Activated CD4-positive, alpha-beta memory T cell treated with anti-CD3 and anti-CD28 coated beads for 36 hours (primary cell): ENCODE measurements around the gene PDPK1. TPM values are rescaled to one million over a fixed set of nuclear protein-coding genes. Genes with fewer than 3 reads are reported as not detected.
"Not testable (repeated sequence)": the region's sequence is repeated elsewhere in the genome, so short reads cannot be mapped to it uniquely, and the experiment has no call there.

Experiments
- CTCF ChIA-PET: fragments of 350-600 bp; sonication (Branson Sonifier 250); formaldehyde crosslinking; loops from one replicate; lab custom pipeline; 2021; ENCODE audit warnings: antibody characterized with exemption, inconsistent platforms; lab: Charles Lee
- POLR2A ChIA-PET: fragments of 350-600 bp; sonication (Branson Sonifier 250); formaldehyde crosslinking; loops from one replicate; lab custom pipeline; 2021; ENCODE audit warnings: antibody characterized with exemption; lab: Charles Lee
- DNase-seq: peaks from one replicate; pipeline ENCODE4 v3.0.0-alpha.2; 2020
- H3K27ac Mint-ChIP-seq: one replicate; pipeline ENCODE4 v1.8.0; 2021; ENCODE audit warnings: mixed read lengths
- H3K27me3 Mint-ChIP-seq: one replicate; pipeline ENCODE4 v1.8.0; 2021; ENCODE audit warnings: mixed read lengths
- H3K36me3 Mint-ChIP-seq: one replicate; pipeline ENCODE4 v1.8.0; 2021; ENCODE audit warnings: mixed read lengths
- H3K4me1 Mint-ChIP-seq: one replicate; pipeline ENCODE4 v1.8.0; 2021; ENCODE audit warnings: low read depth, mixed read lengths
- H3K4me3 Mint-ChIP-seq: one replicate; pipeline ENCODE4 v1.8.0; 2021; ENCODE audit warnings: mild to moderate bottlenecking, mixed read lengths
- H3K9me3 Mint-ChIP-seq: one replicate; pipeline ENCODE4 v1.8.0; 2021; ENCODE audit warnings: mixed read lengths
- intact Hi-C: fragments of 100-400 bp; cut with micrococcal nuclease; formaldehyde crosslinking; loops from one replicate; pipeline ENCODE4 v1.15.1; 2023
- total RNA-seq, 2 experiments: library from RNA; stranded (reverse); gene quantifications; one replicate each; pipeline ENCODE4 v1.2.3, GENCODE V29; 2021

Gene PDPK1
- total RNA-seq, 2 experiments from 2014 or later = 42.5 to 42.9 TPM

- DNase-seq = no peak
- Mint-ChIP-seq H3K27me3 (no peaks in the 10 kb centered on the region), H3K4me3 (no peak overlapping the region), H3K27ac (no peak overlapping the region), H3K9me3 (no peaks in the 10 kb centered on the region), H3K36me3 (peaks cover 8% of the 10 kb centered on the region), H3K4me1 (peaks cover 17% of the 10 kb centered on the region)
- ChIA-PET CTCF (no interaction called here), POLR2A (interaction anchor here (5.1 kb wide), 1 partner anchor 10 kb away, joined by 43 read pairs; the partner anchor contains the start of gene AMDHD2)
- intact Hi-C loops = no loop called here
Observed at GRCh38 chr16:2529061-2529931, 8.5 kb upstream of the PDPK1 start.

GRCh38 chr16:2529961-2530628, 7.7 kb upstream of the PDPK1 start:
- Mint-ChIP-seq H3K27me3 (no peaks in the 10 kb centered on the region), H3K4me3 (no peak overlapping the region), H3K27ac (no peak overlapping the region), H3K4me1 (peaks cover 15% of the 10 kb centered on the region), H3K9me3 (no peaks in the 10 kb centered on the region), H3K36me3 (peaks cover 2% of the 10 kb centered on the region)
- no peak for DNase-seq
- intact Hi-C loops = no loop called here
- ChIA-PET CTCF (no interaction called here), POLR2A (interaction anchor here (1.6 to 5.1 kb wide), 2 partner anchors 11 to 16 kb away, joined by 6 to 43 read pairs; partner anchors contain the start of genes AMDHD2 and ATP6V0C)

- no peak for DNase-seq
- POLR2A ChIA-PET = interaction anchor here (1.6 to 5.1 kb wide), 2 partner anchors 11 to 16 kb away, joined by 6 to 43 read pairs; partner anchors contain the start of genes AMDHD2 and ATP6V0C
- no peaks in the 10 kb centered on the region for H3K9me3 Mint-ChIP-seq
- intact Hi-C loops = no loop called here
- H3K27ac Mint-ChIP-seq = peak overlapping the region; percentile 94
- CTCF ChIA-PET = interaction anchor here (0.8 to 1.5 kb wide), 2 partner anchors 11 to 29 kb away, joined by 4 to 5 read pairs; partner anchors contain the start of gene AMDHD2
- H3K4me1 Mint-ChIP-seq = peaks cover 15% of the 10 kb centered on the region
- peak overlapping the region; percentile 91 for H3K4me3 Mint-ChIP-seq
- peaks cover 2% of the 10 kb centered on the region for H3K36me3 Mint-ChIP-seq
- H3K27me3 Mint-ChIP-seq = no peaks in the 10 kb centered on the region
Observed at GRCh38 chr16:2530629-2531318, 7.0 kb upstream of the PDPK1 start.

GRCh38 chr16:2531371-2531695, 6.5 kb upstream of the PDPK1 start, which contains the start of gene CEMP1:
TSS of gene CEMP1 (minus strand) at chr16:2531408. CDS start at chr16:2531073, 335 bp downstream.
- H3K36me3 Mint-ChIP-seq = peaks cover under 1% of the 10 kb centered on the region
- CTCF ChIA-PET = interaction anchor here (0.8 to 1.5 kb wide), 2 partner anchors 11 to 30 kb away, joined by 4 to 5 read pairs; partner anchors contain the start of gene AMDHD2
- intact Hi-C loops = no loop called here
- DNase-seq = no peak
- POLR2A ChIA-PET = interaction anchor here (1.6 to 5.1 kb wide), 2 partner anchors 12 to 17 kb away, joined by 6 to 43 read pairs; partner anchors contain the start of genes AMDHD2 and ATP6V0C
- no peaks in the 10 kb centered on the region for H3K27me3 Mint-ChIP-seq
- peak within 1 kb of the TSS; percentile 91 for H3K4me3 Mint-ChIP-seq
- no peaks in the 10 kb centered on the region for H3K9me3 Mint-ChIP-seq
- H3K4me1 Mint-ChIP-seq = peaks cover 16% of the 10 kb centered on the region
- H3K27ac Mint-ChIP-seq = peak within 1 kb of the TSS; percentile 94

- H3K4me3 Mint-ChIP-seq = peak overlapping the region; percentile 91
- H3K4me1 Mint-ChIP-seq = peaks cover 17% of the 10 kb centered on the region
- DNase-seq = peak; percentile 99
- no peaks in the 10 kb centered on the region for H3K36me3 Mint-ChIP-seq
- ChIA-PET CTCF (interaction anchor here (0.8 to 1.5 kb wide), 2 partner anchors 12 to 31 kb away, joined by 4 to 5 read pairs; partner anchors contain the start of gene AMDHD2), POLR2A (interaction anchor here (0.5 to 5.1 kb wide), 6 partner anchors 12 to 391 kb away, joined by 3 to 43 read pairs (median 6); partner anchors contain the start of genes AMDHD2, ATP6V0C, TEDC2 and TRAF7)
- H3K9me3 Mint-ChIP-seq = no peaks in the 10 kb centered on the region
- H3K27ac Mint-ChIP-seq = peak overlapping the region; percentile 94
- intact Hi-C loops = loop anchor here (2.0 kb wide), 1 partner anchor 19 kb away; the partner anchor contains the start of gene ATP6V0C
- H3K27me3 Mint-ChIP-seq = no peaks in the 10 kb centered on the region
Observed at GRCh38 chr16:2531696-2532493, 5.9 kb upstream of the PDPK1 start.

- H3K4me3 Mint-ChIP-seq = peak overlapping the region; percentile 91
- intact Hi-C loops = loop anchor here (2.0 kb wide), 1 partner anchor 20 kb away; the partner anchor contains the start of gene ATP6V0C
- H3K4me1 Mint-ChIP-seq = peaks cover 23% of the 10 kb centered on the region
- no peaks in the 10 kb centered on the region for H3K36me3 Mint-ChIP-seq
- ChIA-PET POLR2A (interaction anchor here (0.5 to 5.1 kb wide), 6 partner anchors 13 to 640 kb away, joined by 3 to 43 read pairs (median 4); partner anchors contain the start of genes AMDHD2, ATP6V0C, TEDC2 and TRAF7), CTCF (interaction anchor here (1.3 to 1.5 kb wide), 2 partner anchors 12 to 31 kb away, joined by 4 to 5 read pairs; no protein-coding TSS in a partner anchor)
- no peaks in the 10 kb centered on the region for H3K9me3 Mint-ChIP-seq
- DNase-seq = peak; percentile 87
- no peaks in the 10 kb centered on the region for H3K27me3 Mint-ChIP-seq
- H3K27ac Mint-ChIP-seq = peak overlapping the region; percentile 94
Observed at GRCh38 chr16:2532494-2533141, 5.2 kb upstream of the PDPK1 start.

GRCh38 chr16:2533142-2533755, 4.6 kb upstream of the PDPK1 start:
- H3K36me3 Mint-ChIP-seq, DNase-seq, H3K9me3 Mint-ChIP-seq, H3K27me3 Mint-ChIP-seq: not testable (repeated sequence)
- Mint-ChIP-seq H3K27ac (peak overlapping the region; percentile 94), H3K4me3 (peak overlapping the region; percentile 91), H3K4me1 (peaks cover 23% of the 10 kb centered on the region)
- CTCF ChIA-PET = interaction anchor here (1.3 kb wide), 1 partner anchor 13 kb away, joined by 4 read pairs; no protein-coding TSS in a partner anchor
- POLR2A ChIA-PET = interaction anchor here (0.6 to 5.1 kb wide), 3 partner anchors 14 to 639 kb away, joined by 3 to 43 read pairs (median 7); partner anchors contain the start of genes AMDHD2 and ATP6V0C
- intact Hi-C loops = loop anchor here (2.0 kb wide), 1 partner anchor 20 kb away; the partner anchor contains the start of gene ATP6V0C

GRCh38 chr16:2533912-2534311, 3.9 kb upstream of the PDPK1 start:
- H3K27ac Mint-ChIP-seq = peak overlapping the region; percentile 62
- H3K9me3 Mint-ChIP-seq = no peaks in the 10 kb centered on the region
- peaks cover 2% of the 10 kb centered on the region for H3K36me3 Mint-ChIP-seq
- no peak for DNase-seq
- ChIA-PET POLR2A (interaction anchor here (5.1 kb wide), 1 partner anchor 14 kb away, joined by 43 read pairs; the partner anchor contains the start of gene AMDHD2), CTCF (no interaction called here)
- intact Hi-C loops = loop anchor here (2.0 kb wide), 1 partner anchor 21 kb away; the partner anchor contains the start of gene ATP6V0C
- H3K27me3 Mint-ChIP-seq = no peaks in the 10 kb centered on the region
- peak overlapping the region; percentile 41 for H3K4me3 Mint-ChIP-seq
- H3K4me1 Mint-ChIP-seq = peaks cover 26% of the 10 kb centered on the region

GRCh38 chr16:2534335-2534734, 3.5 kb upstream of the PDPK1 start:
- H3K4me3 Mint-ChIP-seq, DNase-seq, H3K27me3 Mint-ChIP-seq, CTCF ChIA-PET, H3K27ac Mint-ChIP-seq, H3K36me3 Mint-ChIP-seq, H3K9me3 Mint-ChIP-seq, intact Hi-C loops: not testable (repeated sequence)
- peaks cover 30% of the 10 kb centered on the region for H3K4me1 Mint-ChIP-seq
- POLR2A ChIA-PET = interaction anchor here (5.1 kb wide), 1 partner anchor 15 kb away, joined by 43 read pairs; the partner anchor contains the start of gene AMDHD2
